Osteoblast (primary cell): ENCODE data around the gene PALLD. TPM values are rescaled to one million over a fixed set of nuclear protein-coding genes. Genes with fewer than 3 reads are reported as not detected.

ENCODE experiments used
- DNase-seq: peaks from one replicate; pipeline ENCODE4 v3.0.0; 2011; ENCODE audit warnings: low spot score, mixed read lengths; ENCODE audit not compliant: insufficient read length; ENCODE audit errors: missing footprints
- H2AFZ ChIP-seq: 2 replicates; pipeline ENCODE4 v1.6.0; 2011; ENCODE audit warnings: mild to moderate bottlenecking, low read length
- H3K27ac ChIP-seq: 2 replicates; pipeline ENCODE4 v1.5.1; 2011; ENCODE audit warnings: mild to moderate bottlenecking, low read depth, low read length, moderate library complexity
- H3K27me3 ChIP-seq: 2 replicates; pipeline ENCODE4 v1.6.0; 2012; ENCODE audit warnings: mild to moderate bottlenecking, control low read depth, inconsistent platforms, low read length, moderate library complexity; ENCODE audit not compliant: insufficient read depth
- H3K36me3 ChIP-seq: 2 replicates; pipeline ENCODE4 v1.5.1; 2011; ENCODE audit warnings: mild to moderate bottlenecking, low read length, control low read depth, moderate library complexity; ENCODE audit not compliant: insufficient read depth
- H3K4me1 ChIP-seq: 2 replicates; pipeline ENCODE4 v1.5.1; 2011; ENCODE audit warnings: mild to moderate bottlenecking, low read length, control low read depth, moderate library complexity; ENCODE audit not compliant: insufficient read depth
- H3K4me2 ChIP-seq: 2 replicates; pipeline ENCODE4 v1.6.0; 2011; ENCODE audit warnings: mild to moderate bottlenecking, low read length; ENCODE audit not compliant: insufficient read depth
- H3K4me3 ChIP-seq: fragments of 200-600 bp; sonication (generic); 3 replicates; pipeline ENCODE4 v1.5.1; 2012; ENCODE audit warnings: mild to moderate bottlenecking, low read length, inconsistent platforms; ENCODE audit not compliant: insufficient read depth
- H3K79me2 ChIP-seq: 2 replicates; pipeline ENCODE4 v1.6.0; 2012; ENCODE audit warnings: mild to moderate bottlenecking, low read length, control low read depth, inconsistent platforms; ENCODE audit not compliant: insufficient read depth
- H3K9me3 ChIP-seq: 2 replicates; pipeline ENCODE4 v1.5.1; 2011; ENCODE audit warnings: low read depth, low read length, control low read depth
- H4K20me1 ChIP-seq: 2 replicates; pipeline ENCODE4 v1.6.0; 2012; ENCODE audit warnings: mild to moderate bottlenecking, low read length, control low read depth; ENCODE audit not compliant: insufficient read depth
- total RNA-seq: library from RNA; depleted of rRNA; stranded (reverse); fragments of >200 nt; gene quantifications from 2 replicates; pipeline ENCODE4 v1.2.3, GENCODE V29; 2012
- TF ChIP-seq, protein P1 (sequence below): IDR thresholded peaks from 2 replicates; pipeline ENCODE4 v1.5.1; 2011; ENCODE audit warnings: mild to moderate bottlenecking, low read depth, low read length, moderate library complexity; ENCODE audit errors: extremely low read depth

PALLD gene
- total RNA-seq, 1 donor: 244 TPM

DNA sequence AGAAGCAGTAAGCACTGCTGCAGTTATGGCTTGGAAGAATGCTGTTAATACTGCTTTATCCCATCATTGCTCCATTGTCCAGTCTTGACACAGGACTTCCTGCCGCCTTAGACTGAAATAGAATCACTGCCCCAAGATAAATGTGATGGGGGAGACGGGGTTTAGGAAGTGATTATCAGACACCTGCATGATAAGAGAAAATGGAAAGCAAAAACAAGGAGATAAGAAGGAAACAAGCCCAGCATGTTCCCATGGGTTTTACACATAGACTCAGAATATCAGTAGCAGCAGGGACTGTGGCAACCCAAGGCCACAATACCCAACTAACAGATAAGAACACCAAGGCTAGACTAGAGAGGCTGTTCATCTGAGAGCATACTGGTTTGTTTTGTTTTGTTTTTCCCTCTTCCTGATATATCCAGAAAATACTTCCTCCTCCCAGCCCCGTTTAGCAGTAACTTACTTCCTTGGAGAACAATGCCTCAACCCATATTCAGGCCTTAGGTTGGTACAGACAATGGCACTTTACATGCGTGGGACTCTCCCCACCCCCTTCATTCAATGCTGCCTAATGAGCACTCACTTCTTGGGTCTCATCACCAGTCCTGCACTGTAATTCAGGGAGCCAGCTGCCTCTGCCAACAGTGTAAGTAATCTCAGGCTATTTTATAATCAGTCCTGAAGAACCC is 280.6 kb downstream of the PALLD start:
- Histone ChIP-seq H4K20me1 (no peaks in the 10 kb centered on the region), H3K4me3 (no peak overlapping the region)

DNA sequence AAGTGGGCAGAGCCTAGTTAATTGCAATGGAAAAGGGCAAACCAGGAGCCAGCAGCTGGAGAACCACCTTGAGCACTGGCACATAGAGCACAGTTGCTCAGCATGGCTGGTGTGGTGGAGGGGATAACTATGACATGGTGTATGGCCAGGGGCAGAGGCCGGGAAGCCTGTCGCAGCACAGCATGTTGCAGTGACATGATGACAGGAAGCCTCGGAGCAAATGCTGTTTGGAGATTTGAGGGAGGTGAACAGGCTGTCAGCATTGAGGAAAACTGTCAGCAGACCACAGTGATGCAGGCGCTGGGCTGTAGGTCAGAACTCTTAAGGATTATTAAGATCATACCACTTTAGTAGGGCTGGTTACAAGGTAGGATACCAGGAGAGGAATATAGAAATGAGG is 284.5 kb downstream of the PALLD start:
- no peak overlapping the region for H2AFZ ChIP-seq
- peaks cover 4% of the 10 kb centered on the region for H3K9me3 ChIP-seq
- H4K20me1 ChIP-seq: no peaks in the 10 kb centered on the region
- no peaks in the 10 kb centered on the region for H3K27me3 ChIP-seq
- no peaks in the 10 kb centered on the region for H3K36me3 ChIP-seq
- H3K4me1 ChIP-seq: no peaks in the 10 kb centered on the region
- no peak overlapping the region for H3K4me2 ChIP-seq
- TF ChIP-seq, protein P1, sequence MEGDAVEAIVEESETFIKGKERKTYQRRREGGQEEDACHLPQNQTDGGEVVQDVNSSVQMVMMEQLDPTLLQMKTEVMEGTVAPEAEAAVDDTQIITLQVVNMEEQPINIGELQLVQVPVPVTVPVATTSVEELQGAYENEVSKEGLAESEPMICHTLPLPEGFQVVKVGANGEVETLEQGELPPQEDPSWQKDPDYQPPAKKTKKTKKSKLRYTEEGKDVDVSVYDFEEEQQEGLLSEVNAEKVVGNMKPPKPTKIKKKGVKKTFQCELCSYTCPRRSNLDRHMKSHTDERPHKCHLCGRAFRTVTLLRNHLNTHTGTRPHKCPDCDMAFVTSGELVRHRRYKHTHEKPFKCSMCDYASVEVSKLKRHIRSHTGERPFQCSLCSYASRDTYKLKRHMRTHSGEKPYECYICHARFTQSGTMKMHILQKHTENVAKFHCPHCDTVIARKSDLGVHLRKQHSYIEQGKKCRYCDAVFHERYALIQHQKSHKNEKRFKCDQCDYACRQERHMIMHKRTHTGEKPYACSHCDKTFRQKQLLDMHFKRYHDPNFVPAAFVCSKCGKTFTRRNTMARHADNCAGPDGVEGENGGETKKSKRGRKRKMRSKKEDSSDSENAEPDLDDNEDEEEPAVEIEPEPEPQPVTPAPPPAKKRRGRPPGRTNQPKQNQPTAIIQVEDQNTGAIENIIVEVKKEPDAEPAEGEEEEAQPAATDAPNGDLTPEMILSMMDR: no peak
- no peak for DNase-seq
- no peak overlapping the region for H3K27ac ChIP-seq
- H3K79me2 ChIP-seq: peaks cover 5% of the 10 kb centered on the region
- H3K4me3 ChIP-seq: no peak overlapping the region

More for the DNA sequence above, 280.6 kb downstream of the PALLD start:
- H3K36me3 ChIP-seq: no peaks in the 10 kb centered on the region
- no peak overlapping the region for H3K27ac ChIP-seq
- no peak overlapping the region for H3K4me2 ChIP-seq
- peak; percentile 56 for DNase-seq
- no peaks in the 10 kb centered on the region for H3K4me1 ChIP-seq
- H3K79me2 ChIP-seq: peaks cover 3% of the 10 kb centered on the region
- no peaks in the 10 kb centered on the region for H3K9me3 ChIP-seq
- TF ChIP-seq, protein P1: no peak
- no peak overlapping the region for H2AFZ ChIP-seq
- H3K27me3 ChIP-seq: no peaks in the 10 kb centered on the region

DNA sequence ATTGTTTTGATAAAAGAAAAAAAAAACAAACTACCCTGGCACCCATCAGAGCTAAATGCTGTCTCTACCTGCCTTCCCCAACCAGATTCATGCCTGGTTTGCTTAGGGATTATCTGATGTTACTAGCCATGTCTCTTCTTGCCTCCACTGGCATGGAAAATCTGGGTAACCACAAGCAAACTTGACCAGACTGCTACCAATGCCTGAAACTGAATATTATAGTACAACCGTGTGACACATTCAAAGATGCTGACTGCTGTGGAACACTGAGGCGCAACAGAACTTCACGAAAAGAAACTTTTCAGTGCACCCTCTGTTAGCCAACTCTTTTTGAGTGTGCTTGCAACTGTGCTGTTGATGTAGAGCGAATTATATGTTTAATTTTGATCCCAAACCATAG is 285.1 kb downstream of the PALLD start:
- no peak for DNase-seq
- TF ChIP-seq, protein P1: no peak
- no peaks in the 10 kb centered on the region for H3K4me1 ChIP-seq
- no peaks in the 10 kb centered on the region for H3K27me3 ChIP-seq
- H3K27ac ChIP-seq: no peak overlapping the region
- H3K36me3 ChIP-seq: no peaks in the 10 kb centered on the region
- no peak overlapping the region for H3K4me3 ChIP-seq
- H2AFZ ChIP-seq: no peak overlapping the region
- H3K4me2 ChIP-seq: no peak overlapping the region
- H3K79me2 ChIP-seq: peaks cover 5% of the 10 kb centered on the region
- peaks cover 4% of the 10 kb centered on the region for H3K9me3 ChIP-seq
- no peaks in the 10 kb centered on the region for H4K20me1 ChIP-seq

DNA sequence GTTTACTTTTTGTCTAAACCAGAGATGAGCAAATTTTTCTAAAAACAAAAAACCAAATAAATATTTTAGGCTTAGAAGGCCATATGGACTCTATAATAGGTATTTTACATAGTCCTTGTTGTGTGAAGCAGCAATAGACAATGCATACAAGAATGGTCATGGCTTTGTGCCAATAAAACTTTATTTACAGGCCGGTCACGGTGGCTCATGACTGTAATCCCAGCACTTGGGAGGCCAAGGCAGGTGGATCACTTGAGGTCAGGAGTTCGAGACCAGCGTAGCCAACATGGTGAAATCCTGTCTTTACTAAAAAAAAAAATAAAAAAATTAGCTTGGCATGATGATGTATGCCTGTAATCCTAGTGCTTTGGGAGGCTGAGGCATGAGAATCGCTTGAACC is 285.6 kb downstream of the PALLD start:
- Histone ChIP-seq H2AFZ (no peak overlapping the region), H3K4me2 (no peak overlapping the region), H3K4me1 (no peaks in the 10 kb centered on the region), H3K9me3 (peaks cover 4% of the 10 kb centered on the region), H3K36me3 (no peaks in the 10 kb centered on the region), H4K20me1 (no peaks in the 10 kb centered on the region), H3K4me3 (no peak overlapping the region), H3K27ac (no peak overlapping the region), H3K27me3 (no peaks in the 10 kb centered on the region), H3K79me2 (peaks cover 5% of the 10 kb centered on the region)
- DNase-seq: no peak
- TF ChIP-seq, protein P1: no peak
